Cerebellar nuclear complex (tissue), 1 donor: ENCODE measurements around the gene PIGX.

Source experiments
- DNase-seq, 2 experiments: peaks; one replicate each; lab custom pipeline; 2025; lab: John Stamatoyannopoulos, UW

Gene PIGX

GRCh38 chr3:196711838-196712513, at the start of gene PIGX, which contains the start of gene CEP19:
Gene PIGX (plus strand): TSS chr3:196712377.
Gene CEP19 (minus strand): TSS chr3:196712250. CDS start chr3:196708657, 3,593 bp downstream.
- peak in 1 of 2 experiments; percentile 44 for DNase-seq

- no peak for DNase-seq
Observed at GRCh38 chr3:196662711-196663571, 49.2 kb upstream of the PIGX start.

- peak; percentile 66 to 91 for DNase-seq
Observed at GRCh38 chr3:196666001-196666867, 45.9 kb upstream of the PIGX start.

- DNase-seq = no peak
Observed at GRCh38 chr3:196667056-196667825, 44.9 kb upstream of the PIGX start.

- DNase-seq = no peak
Observed at GRCh38 chr3:196670339-196670738, 41.8 kb upstream of the PIGX start.

GRCh38 chr3:196673632-196674031, 38.5 kb upstream of the PIGX start:
- no peak for DNase-seq

GRCh38 chr3:196677353-196677752, 34.8 kb upstream of the PIGX start:
- DNase-seq = no peak

GRCh38 chr3:196677931-196678330, 34.2 kb upstream of the PIGX start:
- no peak for DNase-seq

GRCh38 chr3:196684548-196685407, 27.4 kb upstream of the PIGX start:
- DNase-seq = peak in 1 of 2 experiments; percentile 25

GRCh38 chr3:196686436-196686835, 25.7 kb upstream of the PIGX start:
- DNase-seq = no peak

GRCh38 chr3:196688349-196688748, 23.8 kb upstream of the PIGX start:
- DNase-seq = no peak

GRCh38 chr3:196689941-196690660, 22.1 kb upstream of the PIGX start:
- no peak for DNase-seq

GRCh38 chr3:196691386-196691785, 20.8 kb upstream of the PIGX start:
- no peak for DNase-seq

GRCh38 chr3:196694202-196694638, 18.0 kb upstream of the PIGX start:
- DNase-seq = no peak

GRCh38 chr3:196694941-196695848, 17.0 kb upstream of the PIGX start:
- no peak for DNase-seq

GRCh38 chr3:196695849-196696226, 16.3 kb upstream of the PIGX start:
- DNase-seq = no peak

GRCh38 chr3:196697270-196697669, 14.9 kb upstream of the PIGX start:
- DNase-seq = no peak

- no peak for DNase-seq
Observed at GRCh38 chr3:196699749-196700148, 12.4 kb upstream of the PIGX start.

GRCh38 chr3:196700801-196701200, 11.4 kb upstream of the PIGX start:
- DNase-seq = no peak
